ENCODE data around the gene STEAP4.

Gene STEAP4

DNA sequence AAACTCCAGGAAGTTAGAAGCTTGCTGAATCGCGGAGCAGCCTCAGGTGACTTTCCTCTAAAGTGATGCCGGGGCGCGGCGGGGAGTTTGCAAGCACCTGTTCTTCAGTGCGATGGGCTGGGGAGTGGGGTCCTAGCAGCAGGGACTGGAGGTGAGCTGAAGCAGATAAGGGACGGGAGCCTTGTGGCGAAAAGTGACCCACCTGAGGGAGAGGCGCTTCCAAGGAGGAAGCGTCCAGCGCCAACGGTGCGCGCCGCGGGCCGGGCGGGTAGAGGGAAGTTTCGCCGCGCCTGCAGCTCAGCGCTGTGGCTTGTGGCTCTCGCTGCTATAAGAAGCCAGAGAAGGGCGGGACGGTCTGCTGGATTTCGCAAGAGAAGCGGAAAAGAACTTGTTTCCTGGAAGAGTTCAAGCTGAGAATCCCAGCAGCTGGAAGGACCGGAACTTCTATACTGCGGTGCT is at the start of gene STEAP4:
Gene STEAP4 (minus strand): TSS at position 305 of the 459 bp plus-strand sequence. CDS start 22,625 bp downstream, outside the sequence.
- peak; percentile 25 for DNase-seq (ENCODE audit: low spot score)

- DNase-seq (ENCODE audit: low spot score) = no peak
Observed at GRCh38 chr7:88355011-88355410, 48.3 kb upstream of the STEAP4 start.

- DNase-seq (ENCODE audit: low spot score) = no peak
Observed at GRCh38 chr7:88350118-88350517, 43.4 kb upstream of the STEAP4 start.

- no peak for DNase-seq (ENCODE audit: low spot score)
Observed at GRCh38 chr7:88347517-88347916, 40.8 kb upstream of the STEAP4 start.

GRCh38 chr7:88347090-88347489 is 40.4 kb upstream of the STEAP4 start:
- no peak for DNase-seq (ENCODE audit: low spot score)

GRCh38 chr7:88346357-88346756 is 39.7 kb upstream of the STEAP4 start:
- DNase-seq (ENCODE audit: low spot score) = no peak

DNA sequence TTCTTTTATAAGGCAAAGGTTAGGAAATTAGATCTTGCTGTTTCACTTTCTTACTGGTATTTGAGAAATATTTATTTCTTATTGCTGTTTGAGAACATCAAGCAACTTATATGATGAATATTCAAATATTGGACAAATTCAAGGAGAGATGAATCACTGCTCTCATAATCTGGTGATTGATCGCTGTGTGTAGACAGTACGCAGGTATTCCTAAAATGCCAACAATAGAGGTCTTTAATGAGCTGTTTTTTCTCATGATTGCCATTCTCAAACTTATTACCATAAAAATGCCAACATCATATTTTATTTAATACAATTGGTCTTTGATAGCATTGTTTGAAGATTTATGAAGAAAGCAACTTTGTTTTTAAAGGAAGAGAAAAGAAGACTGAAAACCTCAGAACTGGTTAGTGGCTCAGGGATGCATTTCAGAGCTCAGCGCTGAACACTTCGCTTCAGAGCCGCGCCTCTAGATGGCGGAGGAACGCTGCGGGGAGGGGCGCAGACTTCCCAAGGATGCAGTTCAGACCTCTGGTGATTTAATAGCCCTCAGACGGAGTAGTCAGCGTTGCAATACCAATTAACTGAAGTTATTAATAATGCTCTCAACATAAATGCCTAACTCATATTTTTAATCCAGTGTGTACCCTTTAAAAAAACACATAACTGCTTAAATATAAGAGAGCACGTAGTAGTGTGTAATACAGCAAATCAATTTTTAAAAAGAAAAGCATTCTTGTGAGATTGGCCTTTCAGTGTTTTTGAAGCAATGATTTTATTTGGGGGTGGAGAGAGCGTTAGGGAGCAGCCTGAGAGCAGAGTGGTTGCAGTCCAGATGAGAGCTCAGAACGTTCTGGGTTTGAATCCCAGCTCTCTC is 38.5 kb upstream of the STEAP4 start:
- DNase-seq (ENCODE audit: low spot score) = no peak

- no peak for DNase-seq (ENCODE audit: low spot score)
Observed at GRCh38 chr7:88344271-88344670, 37.6 kb upstream of the STEAP4 start.

DNA sequence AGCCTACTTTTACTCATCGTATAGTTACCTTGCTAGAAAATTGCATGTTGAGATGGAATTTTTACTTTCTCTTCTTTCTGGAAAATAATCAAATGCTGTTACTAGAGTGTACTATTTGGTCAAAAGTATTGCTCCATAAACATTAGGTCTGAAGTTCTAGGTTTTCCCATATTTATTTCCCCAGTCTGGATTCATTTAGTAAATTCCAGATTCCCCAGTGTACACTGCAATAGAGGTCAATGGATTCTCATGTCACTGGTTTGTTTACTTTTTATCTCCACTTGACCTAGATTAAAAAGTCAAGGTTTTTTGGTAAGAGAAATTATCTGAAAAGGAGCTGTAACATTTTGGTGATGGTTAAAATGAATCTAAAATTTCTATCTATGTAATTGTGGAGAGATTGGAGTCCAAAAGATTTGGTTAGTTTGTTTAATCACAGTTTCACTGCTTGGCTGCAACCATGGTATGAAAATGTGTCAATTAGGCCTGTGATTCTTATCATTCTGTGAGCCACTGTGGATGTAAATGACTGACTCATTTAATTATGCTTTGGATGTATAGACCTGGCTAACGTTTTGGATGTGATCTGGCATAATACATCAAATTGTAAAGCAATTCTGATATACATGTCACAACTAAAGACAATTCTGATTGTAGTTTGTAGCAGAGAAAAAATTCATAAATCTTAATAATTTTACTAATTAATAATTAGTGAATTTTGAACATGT is 32.7 kb upstream of the STEAP4 start:
- DNase-seq (ENCODE audit: low spot score) = no peak

GRCh38 chr7:88338503-88338902 is 31.8 kb upstream of the STEAP4 start:
- no peak for DNase-seq (ENCODE audit: low spot score)

GRCh38 chr7:88337572-88337971 is 30.9 kb upstream of the STEAP4 start:
- no peak for DNase-seq (ENCODE audit: low spot score)

GRCh38 chr7:88331322-88331721 is 24.6 kb upstream of the STEAP4 start:
- no peak for DNase-seq (ENCODE audit: low spot score)

- DNase-seq (ENCODE audit: low spot score) = no peak
Observed at GRCh38 chr7:88329532-88330463, 23.1 kb upstream of the STEAP4 start.

- no peak for DNase-seq (ENCODE audit: low spot score)
Observed at GRCh38 chr7:88328787-88329186, 22.1 kb upstream of the STEAP4 start.

GRCh38 chr7:88324699-88325098 is 18.0 kb upstream of the STEAP4 start:
- DNase-seq (ENCODE audit: low spot score) = no peak

GRCh38 chr7:88322151-88322550 is 15.5 kb upstream of the STEAP4 start:
- DNase-seq (ENCODE audit: low spot score) = no peak

- DNase-seq (ENCODE audit: low spot score) = no peak
Observed at GRCh38 chr7:88321694-88322093, 15.0 kb upstream of the STEAP4 start.

- no peak for DNase-seq (ENCODE audit: low spot score)
Observed at GRCh38 chr7:88318196-88318595, 11.5 kb upstream of the STEAP4 start.

GRCh38 chr7:88317422-88317821 is 10.7 kb upstream of the STEAP4 start:
- no peak for DNase-seq (ENCODE audit: low spot score)

GRCh38 chr7:88316456-88316855 is 9.8 kb upstream of the STEAP4 start:
- DNase-seq (ENCODE audit: low spot score) = no peak

DNA sequence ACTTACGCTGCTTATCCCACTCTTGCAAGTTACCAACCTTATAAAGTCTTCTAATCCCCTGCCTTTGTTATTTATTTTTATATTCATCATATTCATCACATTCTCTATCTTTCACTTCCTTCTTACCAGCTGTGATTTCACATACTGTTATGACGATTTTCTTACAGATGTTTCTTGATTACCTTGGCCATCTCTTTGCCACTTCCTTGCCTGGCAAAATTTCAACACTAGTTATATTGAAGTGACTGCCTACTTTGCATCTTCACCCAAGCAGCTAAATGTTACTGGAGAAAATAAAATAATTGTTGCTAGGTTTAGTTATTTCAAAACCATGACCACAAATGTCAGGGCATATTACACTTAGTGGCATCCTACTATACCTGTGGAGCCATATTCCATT is 8.8 kb upstream of the STEAP4 start:
- no peak for DNase-seq (ENCODE audit: low spot score)

- no peak for DNase-seq (ENCODE audit: low spot score)
Observed at GRCh38 chr7:88314061-88314491, 7.4 kb upstream of the STEAP4 start.

All from HuH-7.5 (cell line).